Neuronal stem cell (in vitro differentiated cells): Measurements from ENCODE around the gene ABLIM3.

Experiments
- DNase-seq: peaks from one replicate; pipeline ENCODE4 v3.0.0-alpha.2; 2013; ENCODE audit warnings: low spot score
- H2AFZ ChIP-seq: one replicate; pipeline ENCODE4 v1.6.1; 2013; ENCODE audit warnings: mild to moderate bottlenecking, low read length, inconsistent platforms
- H2AK5ac ChIP-seq: 2 replicates; pipeline ENCODE4 v1.6.1; 2013; ENCODE audit warnings: low read depth, mild to moderate bottlenecking, inconsistent platforms, low read length, moderate library complexity, mixed read lengths
- H2BK120ac ChIP-seq: 2 replicates; pipeline ENCODE4 v1.6.1; 2013; ENCODE audit warnings: low read depth, mild to moderate bottlenecking, inconsistent platforms, low read length, moderate library complexity, mixed read lengths
- H2BK12ac ChIP-seq: one replicate; pipeline ENCODE4 v1.6.1; 2013; ENCODE audit warnings: low read length, inconsistent platforms
- H2BK15ac ChIP-seq: 2 replicates; pipeline ENCODE4 v1.6.1; 2013; ENCODE audit warnings: mild to moderate bottlenecking, low read length, inconsistent platforms, mixed read lengths
- H2BK5ac ChIP-seq: one replicate; pipeline ENCODE4 v1.6.1; 2013; ENCODE audit warnings: inconsistent platforms, mild to moderate bottlenecking, low read length, moderate library complexity
- H3K14ac ChIP-seq: one replicate; pipeline ENCODE4 v1.6.1; 2013; ENCODE audit warnings: low read length, inconsistent platforms
- H3K18ac ChIP-seq: 2 replicates; pipeline ENCODE4 v1.6.1; 2013; ENCODE audit warnings: low read length, inconsistent platforms
- H3K23ac ChIP-seq: 2 replicates; pipeline ENCODE4 v1.6.1; 2013; ENCODE audit warnings: low read depth, mild to moderate bottlenecking, mixed read lengths, low read length, inconsistent platforms; ENCODE audit not compliant: poor library complexity
- H3K27ac ChIP-seq: replicated peaks from 3 replicates; pipeline ENCODE4 v1.5.1; 2013; ENCODE audit warnings: low read length, inconsistent platforms
- H3K27me3 ChIP-seq, 3 experiments: 2 replicates each; pipeline ENCODE4 v1.6.1; 2013; ENCODE audit warnings: low read length in 3 of 3, mild to moderate bottlenecking in 2 of 3, inconsistent platforms in 1 of 3, low read depth in 1 of 3, mixed read lengths in 1 of 3, moderate library complexity in 1 of 3; ENCODE audit not compliant: control insufficient read depth in 3 of 3, insufficient read depth in 3 of 3
- H3K36me3 ChIP-seq, 2 donors: replicated peaks in 1 of 2; 2 replicates each; pipeline ENCODE4 v1.6.1; 2013; ENCODE audit warnings: low read length in 2 of 2; ENCODE audit not compliant: control insufficient read depth in 2 of 2, insufficient read depth in 2 of 2
- H3K4ac ChIP-seq: 2 replicates; pipeline ENCODE4 v1.6.1; 2013; ENCODE audit warnings: inconsistent platforms, mild to moderate bottlenecking, low read length, moderate library complexity
- H3K4me1 ChIP-seq, 2 donors: 1 replicate in 1 of 2; 2 replicates in 1 of 2; pipeline ENCODE4 v1.6.1; 2013; ENCODE audit warnings: low read length in 2 of 2, low read depth in 1 of 2; ENCODE audit not compliant: control insufficient read depth in 2 of 2, insufficient read depth in 1 of 2
- H3K4me2 ChIP-seq: one replicate; pipeline ENCODE4 v1.6.1; 2013; ENCODE audit warnings: mild to moderate bottlenecking, low read length, inconsistent platforms; ENCODE audit not compliant: insufficient read depth, poor library complexity, severe bottlenecking
- H3K4me3 ChIP-seq, 2 donors: 2 replicates each; pipeline ENCODE4 v1.5.1; 2013; ENCODE audit warnings: low read length in 2 of 2, mild to moderate bottlenecking in 2 of 2, inconsistent platforms in 1 of 2, moderate library complexity in 1 of 2
- H3K79me1 ChIP-seq: one replicate; pipeline ENCODE4 v1.6.1; 2013; ENCODE audit warnings: low read depth, mild to moderate bottlenecking, inconsistent platforms, low read length, moderate library complexity
- H3K9ac ChIP-seq: one replicate; pipeline ENCODE4 v1.6.1; 2013; ENCODE audit warnings: mild to moderate bottlenecking, low read depth, low read length, inconsistent platforms; ENCODE audit not compliant: poor library complexity
- H3K9me3 ChIP-seq, 2 donors: replicated peaks in 1 of 2; 2 replicates each; pipeline versions ENCODE3 to v1.6.1; 2013; ENCODE audit warnings: low read length in 2 of 2, mild to moderate bottlenecking in 2 of 2, inconsistent platforms in 1 of 2, low read depth in 1 of 2, mixed read lengths in 1 of 2, moderate library complexity in 1 of 2; ENCODE audit not compliant: control insufficient read depth in 2 of 2, insufficient read depth in 1 of 2
- H4K8ac ChIP-seq: one replicate; pipeline ENCODE4 v1.6.1; 2013; ENCODE audit warnings: low read depth, mild to moderate bottlenecking, inconsistent platforms, low read length, moderate library complexity
- H4K91ac ChIP-seq: one replicate; pipeline ENCODE4 v1.6.1; 2013; ENCODE audit warnings: low read length, low read depth, mild to moderate bottlenecking, inconsistent platforms; ENCODE audit not compliant: poor library complexity
- WGBS, 2 donors: extraction: QIAGEN DNeasy Blood & Tissue Kit; methylation state at CpG; one replicate each; pipeline ENCODE4 v1.1.7; 2013; ENCODE audit warnings: missing lambda C conversion rate in 2 of 2, mixed read lengths in 1 of 2; ENCODE audit not compliant: insufficient read length in 2 of 2, insufficient replicate concordance in 1 of 2; ENCODE audit errors: extremely low coverage in 2 of 2; 5-methylcytosine and 5-hydroxymethylcytosine counted together

ABLIM3 gene

GRCh38 chr5:149301744-149302380 lies 160.6 kb downstream of the ABLIM3 start:
- Histone ChIP-seq H3K4me2 (no peak overlapping the region), H2BK5ac (no peak overlapping the region), H3K14ac (no peak overlapping the region), H2BK15ac (no peak overlapping the region), H3K4ac (no peak overlapping the region), H3K4me3 (peak overlapping the region in 1 of 2 donors; percentile 28), H2BK12ac (no peak overlapping the region), H3K4me1 (peaks cover 0 to 6% of the 10 kb centered on the region in 2 donors), H2BK120ac (no peak overlapping the region), H4K91ac (no peak overlapping the region), H4K8ac (no peak overlapping the region), H3K27me3 (peaks cover 0 to 43% (median 0%) of the 10 kb centered on the region in 3 experiments), H2AK5ac (no peak overlapping the region), H3K27ac (no peak overlapping the region), H3K23ac (no peak overlapping the region), H3K9me3 (no peaks in the 10 kb centered on the region), H2AFZ (peak overlapping the region; percentile 36), H3K9ac (no peak overlapping the region), H3K36me3 (no peaks in the 10 kb centered on the region), H3K79me1 (peaks cover 2% of the 10 kb centered on the region), H3K18ac (no peak overlapping the region)
- WGBS, 2 donors: no CpG with 5 or more reads among the region's 8 CpGs
- no peak for DNase-seq

- no peak overlapping the region for H4K8ac ChIP-seq
- no peak for DNase-seq
- no peaks in the 10 kb centered on the region for H3K79me1 ChIP-seq
- no peak overlapping the region for H4K91ac ChIP-seq
- peaks cover 0 to 43% (median 0%) of the 10 kb centered on the region in 3 experiments for H3K27me3 ChIP-seq
- H2BK5ac ChIP-seq: no peak overlapping the region
- no peaks in the 10 kb centered on the region for H3K36me3 ChIP-seq
- H2AFZ ChIP-seq: no peak overlapping the region
- H2BK120ac ChIP-seq: no peak overlapping the region
- H3K4me1 ChIP-seq: peaks cover 0 to 6% of the 10 kb centered on the region in 2 donors
- H3K4ac ChIP-seq: no peak overlapping the region
- no peak overlapping the region for H3K23ac ChIP-seq
- no CpG with 5 or more reads among the region's 5 CpGs for WGBS, 2 donors
- H3K4me3 ChIP-seq: no peak overlapping the region
- no peak overlapping the region for H2BK12ac ChIP-seq
- no peak overlapping the region for H3K9ac ChIP-seq
- H3K9me3 ChIP-seq: no peaks in the 10 kb centered on the region
- peak overlapping the region; percentile 18 for H2AK5ac ChIP-seq
- H2BK15ac ChIP-seq: no peak overlapping the region
- H3K18ac ChIP-seq: no peak overlapping the region
- H3K27ac ChIP-seq: no peak overlapping the region
- H3K4me2 ChIP-seq: no peak overlapping the region
- no peak overlapping the region for H3K14ac ChIP-seq
Measured at GRCh38 chr5:149302641-149303040, 161.3 kb downstream of the ABLIM3 start.

GRCh38 chr5:149303210-149303609 lies 161.9 kb downstream of the ABLIM3 start:
- Histone ChIP-seq H3K4me1 (peaks cover 0 to 6% of the 10 kb centered on the region in 2 donors), H3K9ac (no peak overlapping the region), H4K8ac (no peak overlapping the region), H3K23ac (no peak overlapping the region), H3K4me3 (no peak overlapping the region), H3K27ac (no peak overlapping the region), H2BK120ac (no peak overlapping the region), H3K9me3 (no peaks in the 10 kb centered on the region), H2AFZ (no peak overlapping the region), H3K18ac (no peak overlapping the region), H4K91ac (no peak overlapping the region), H2AK5ac (no peak overlapping the region), H2BK5ac (no peak overlapping the region), H3K14ac (no peak overlapping the region), H2BK15ac (no peak overlapping the region), H3K27me3 (peaks cover 0 to 44% (median 0%) of the 10 kb centered on the region in 3 experiments), H3K79me1 (no peaks in the 10 kb centered on the region), H3K4ac (no peak overlapping the region), H2BK12ac (no peak overlapping the region), H3K4me2 (no peak overlapping the region), H3K36me3 (no peaks in the 10 kb centered on the region)
- no peak for DNase-seq
- no CpG with 5 or more reads among the region's 4 CpGs for WGBS, 2 donors

GRCh38 chr5:149304195-149305078 lies 163.1 kb downstream of the ABLIM3 start:
- H2AFZ ChIP-seq: no peak overlapping the region
- H3K4ac ChIP-seq: no peak overlapping the region
- peaks cover 0 to 6% of the 10 kb centered on the region in 2 donors for H3K4me1 ChIP-seq
- H4K8ac ChIP-seq: no peak overlapping the region
- no peak overlapping the region for H2BK120ac ChIP-seq
- peak overlapping the region; percentile 42 for H2AK5ac ChIP-seq
- DNase-seq: no peak
- peaks cover 0 to 49% (median 0%) of the 10 kb centered on the region in 3 experiments for H3K27me3 ChIP-seq
- H4K91ac ChIP-seq: no peak overlapping the region
- peak overlapping the region; percentile 65 for H3K9ac ChIP-seq
- H3K4me3 ChIP-seq: no peak overlapping the region
- no peak overlapping the region for H2BK15ac ChIP-seq
- no peak overlapping the region for H3K14ac ChIP-seq
- no peak overlapping the region for H3K27ac ChIP-seq
- H3K23ac ChIP-seq: no peak overlapping the region
- H3K36me3 ChIP-seq: no peaks in the 10 kb centered on the region
- no peaks in the 10 kb centered on the region for H3K79me1 ChIP-seq
- H3K9me3 ChIP-seq: no peaks in the 10 kb centered on the region
- H3K4me2 ChIP-seq: no peak overlapping the region
- H2BK12ac ChIP-seq: no peak overlapping the region
- no peak overlapping the region for H2BK5ac ChIP-seq
- WGBS, 2 donors: no CpG with 5 or more reads among the region's 11 CpGs
- H3K18ac ChIP-seq: peak overlapping the region; percentile 21
